Type B pancreatic cell (in vitro differentiated cells): Measurements from ENCODE around the gene RNU5D-1. TPM values are rescaled to one million over a fixed set of nuclear protein-coding genes. Genes with fewer than 3 reads are reported as not detected.
A peak's percentile ranks its signal among the peaks of the same experiment; 100 is the strongest.

ENCODE experiments used
- DNase-seq: peaks from one replicate; pipeline ENCODE4 v3.0.0; 2021; ENCODE audit warnings: mixed read lengths; ENCODE audit not compliant: unreplicated experiment; ENCODE audit errors: extremely low spot score
- H3K27ac Mint-ChIP-seq: 2 replicates; pipeline ENCODE4 v1.8.0; 2021; ENCODE audit warnings: mild to moderate bottlenecking, mixed read lengths
- H3K27me3 Mint-ChIP-seq: 2 replicates; pipeline ENCODE4 v1.8.0; 2021; ENCODE audit warnings: mixed read lengths
- H3K36me3 Mint-ChIP-seq: 2 replicates; pipeline ENCODE4 v1.8.0; 2021; ENCODE audit warnings: mixed read lengths
- H3K4me1 Mint-ChIP-seq: one replicate; pipeline ENCODE4 v1.8.0; 2021; ENCODE audit warnings: mixed read lengths; ENCODE audit not compliant: unreplicated experiment
- H3K4me3 Mint-ChIP-seq: 2 replicates; pipeline ENCODE4 v1.8.0; 2021; ENCODE audit warnings: mild to moderate bottlenecking, mixed read lengths
- H3K9me3 Mint-ChIP-seq: 2 replicates; pipeline ENCODE4 v1.8.0; 2021; ENCODE audit warnings: mixed read lengths
- total RNA-seq: library from RNA; stranded (reverse); gene quantifications from 2 replicates; pipeline ENCODE4 v1.2.1, GENCODE V29; 2021; ENCODE audit warnings: low replicate concordance
- TF ChIP-seq, protein P1 (sequence below): fragments of 200-600 bp; sonication (generic); conservative IDR thresholded peaks from 2 replicates; pipeline ENCODE4 v1.5.0; 2021; ENCODE audit warnings: antibody characterized with exemption, mild to moderate bottlenecking

Gene RNU5D-1
- total RNA-seq, 1 donor from 2014 or later, result not detected

DNA sequence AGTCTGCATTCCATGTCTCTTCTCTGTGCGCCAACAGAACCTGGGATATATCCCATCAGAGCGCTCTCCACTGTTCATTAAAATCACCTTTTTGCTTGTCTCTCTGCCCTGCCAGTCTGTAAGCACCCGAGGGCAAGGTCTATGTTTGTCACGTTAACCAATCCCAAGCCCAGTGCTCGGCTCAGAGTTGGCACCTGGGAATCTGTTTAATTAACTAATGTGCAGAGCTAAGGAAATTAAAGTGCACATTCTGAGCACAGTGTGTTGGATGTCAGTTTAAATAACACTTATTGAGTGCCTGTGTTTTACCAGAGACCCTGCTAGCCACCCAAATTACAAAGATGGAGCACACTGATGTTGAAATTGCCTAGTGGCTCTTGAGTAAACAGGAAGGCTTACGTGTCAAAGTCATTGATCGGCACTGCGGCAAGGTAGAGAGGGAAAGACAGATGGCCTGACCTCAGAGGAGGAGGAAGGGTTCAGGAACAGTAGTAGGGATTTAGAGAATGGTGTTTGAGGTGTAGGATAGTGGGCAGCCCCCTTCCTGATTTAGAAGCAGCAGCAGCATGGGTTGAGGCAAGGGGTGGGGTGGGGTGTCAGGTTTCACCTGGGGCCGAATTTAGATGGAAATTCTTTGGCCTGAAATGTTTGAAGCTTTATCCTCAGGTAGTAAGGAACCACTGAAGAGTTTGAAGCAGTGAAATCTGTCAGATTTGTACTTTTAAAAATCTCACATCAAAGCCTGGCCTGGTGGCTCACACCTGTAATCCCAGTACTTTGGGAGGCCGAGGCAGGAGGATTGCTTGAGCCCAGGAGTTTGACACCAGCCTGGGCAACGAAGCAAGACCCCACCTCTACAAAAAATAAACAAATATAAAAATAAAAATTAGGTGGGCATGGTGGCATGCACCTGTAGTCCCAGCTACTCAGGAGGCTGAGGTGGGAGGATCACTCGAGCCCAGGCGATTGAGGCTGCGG lies 48.8 kb downstream of the RNU5D-1 start:
- peak overlapping the region; percentile 23 for H3K4me3 Mint-ChIP-seq

More for the DNA sequence above, 48.8 kb downstream of the RNU5D-1 start:
- Mint-ChIP-seq H3K27ac (peak overlapping the region; percentile 79), H3K4me1 (peaks cover 10% of the 10 kb centered on the region), H3K9me3 (no peaks in the 10 kb centered on the region), H3K27me3 (no peaks in the 10 kb centered on the region), H3K36me3 (peaks cover 12% of the 10 kb centered on the region)
- TF ChIP-seq, protein P1, sequence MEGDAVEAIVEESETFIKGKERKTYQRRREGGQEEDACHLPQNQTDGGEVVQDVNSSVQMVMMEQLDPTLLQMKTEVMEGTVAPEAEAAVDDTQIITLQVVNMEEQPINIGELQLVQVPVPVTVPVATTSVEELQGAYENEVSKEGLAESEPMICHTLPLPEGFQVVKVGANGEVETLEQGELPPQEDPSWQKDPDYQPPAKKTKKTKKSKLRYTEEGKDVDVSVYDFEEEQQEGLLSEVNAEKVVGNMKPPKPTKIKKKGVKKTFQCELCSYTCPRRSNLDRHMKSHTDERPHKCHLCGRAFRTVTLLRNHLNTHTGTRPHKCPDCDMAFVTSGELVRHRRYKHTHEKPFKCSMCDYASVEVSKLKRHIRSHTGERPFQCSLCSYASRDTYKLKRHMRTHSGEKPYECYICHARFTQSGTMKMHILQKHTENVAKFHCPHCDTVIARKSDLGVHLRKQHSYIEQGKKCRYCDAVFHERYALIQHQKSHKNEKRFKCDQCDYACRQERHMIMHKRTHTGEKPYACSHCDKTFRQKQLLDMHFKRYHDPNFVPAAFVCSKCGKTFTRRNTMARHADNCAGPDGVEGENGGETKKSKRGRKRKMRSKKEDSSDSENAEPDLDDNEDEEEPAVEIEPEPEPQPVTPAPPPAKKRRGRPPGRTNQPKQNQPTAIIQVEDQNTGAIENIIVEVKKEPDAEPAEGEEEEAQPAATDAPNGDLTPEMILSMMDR, result no peak
- DNase-seq, result no peak

Other genes starting within 250 kb of the RNU5D-1 start
- 6.6 and 9.1 TPM in 2 replicates for gene TMEM53, start 56.7 kb downstream of the RNU5D-1 start, total RNA-seq
- 5.5 and 11.6 TPM in 2 replicates for gene ARMH1, start 56.5 kb downstream of the RNU5D-1 start, total RNA-seq
- 17.4 and 56.5 TPM in 2 replicates for gene KIF2C, start 8.7 kb upstream of the RNU5D-1 start, total RNA-seq
- 2,494 and 2,620 TPM in 2 replicates for gene RPS8, start 44.4 kb upstream of the RNU5D-1 start, total RNA-seq
- 0.48 and 0.99 TPM in 2 replicates for gene BEST4, start 57.0 kb upstream of the RNU5D-1 start, total RNA-seq
- gene PLK3, start 69.2 kb upstream of the RNU5D-1 start, total RNA-seq, result 18.5 and 39.1 TPM in 2 replicates
- gene DYNLT4, start 76.2 kb upstream of the RNU5D-1 start, total RNA-seq, result 1.1 TPM in 1 of 2 replicates, not detected in the other
- 7.0 and 10.3 TPM in 2 replicates for gene BTBD19, start 77.4 kb upstream of the RNU5D-1 start, total RNA-seq
- 1.6 and 3.4 TPM in 2 replicates for gene PTCH2, start 112.1 kb upstream of the RNU5D-1 start, total RNA-seq